Mammary epithelial cell (primary cell): ENCODE data around the gene SDR9C7.

Experiments
- EZH2 ChIP-seq: IDR thresholded peaks from 2 replicates; pipeline ENCODE4 v1.6.1; 2012; ENCODE audit warnings: low read length, inconsistent platforms, borderline replicate concordance
- TF ChIP-seq, protein P1 (sequence below), 2 donors: IDR thresholded peaks in 1 of 2; conservative IDR thresholded peaks in 1 of 2; 2 replicates each; pipeline ENCODE4 v1.5.1; 2011 to 2012; ENCODE audit warnings: inconsistent platforms in 2 of 2, low read length in 2 of 2, mild to moderate bottlenecking in 2 of 2, control low read depth in 1 of 2, low read depth in 1 of 2; ENCODE audit not compliant: insufficient read depth in 1 of 2; ENCODE audit errors: extremely low read depth in 1 of 2

DNA sequence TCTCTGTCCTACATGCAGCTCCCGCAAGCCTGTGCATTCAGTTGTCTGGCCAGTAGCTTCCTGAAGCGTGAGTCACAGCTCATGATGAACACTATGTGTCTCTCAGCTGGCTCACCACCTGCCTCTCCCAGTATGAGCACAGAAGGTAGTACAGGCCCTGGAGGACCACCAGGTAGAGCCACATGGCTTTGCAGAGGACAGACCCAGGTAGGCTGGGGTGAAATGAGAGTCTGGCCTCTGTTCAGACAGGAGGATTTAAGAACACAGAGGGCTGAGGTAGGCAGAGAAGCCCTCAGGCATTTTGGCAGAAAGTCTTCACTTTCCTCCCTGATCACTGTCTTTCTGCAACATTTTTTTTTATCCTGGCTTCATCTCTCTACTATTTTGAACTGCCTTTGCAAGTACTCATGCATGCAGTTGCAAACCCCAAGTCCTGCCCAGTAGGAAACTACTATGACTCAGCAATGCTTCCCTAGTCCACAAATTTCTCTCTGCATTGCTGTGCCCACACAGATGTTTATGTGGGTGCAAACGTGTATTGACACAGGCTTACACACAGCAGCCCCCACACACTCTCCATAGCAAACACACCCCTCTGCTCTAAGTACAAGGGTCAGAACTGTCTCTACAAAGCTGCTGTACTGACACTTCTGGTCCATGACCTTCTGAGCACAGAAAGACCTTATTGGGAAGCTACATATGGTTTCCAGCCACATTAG lies 7.2 kb upstream of the SDR9C7 start:
- TF ChIP-seq, protein P1, sequence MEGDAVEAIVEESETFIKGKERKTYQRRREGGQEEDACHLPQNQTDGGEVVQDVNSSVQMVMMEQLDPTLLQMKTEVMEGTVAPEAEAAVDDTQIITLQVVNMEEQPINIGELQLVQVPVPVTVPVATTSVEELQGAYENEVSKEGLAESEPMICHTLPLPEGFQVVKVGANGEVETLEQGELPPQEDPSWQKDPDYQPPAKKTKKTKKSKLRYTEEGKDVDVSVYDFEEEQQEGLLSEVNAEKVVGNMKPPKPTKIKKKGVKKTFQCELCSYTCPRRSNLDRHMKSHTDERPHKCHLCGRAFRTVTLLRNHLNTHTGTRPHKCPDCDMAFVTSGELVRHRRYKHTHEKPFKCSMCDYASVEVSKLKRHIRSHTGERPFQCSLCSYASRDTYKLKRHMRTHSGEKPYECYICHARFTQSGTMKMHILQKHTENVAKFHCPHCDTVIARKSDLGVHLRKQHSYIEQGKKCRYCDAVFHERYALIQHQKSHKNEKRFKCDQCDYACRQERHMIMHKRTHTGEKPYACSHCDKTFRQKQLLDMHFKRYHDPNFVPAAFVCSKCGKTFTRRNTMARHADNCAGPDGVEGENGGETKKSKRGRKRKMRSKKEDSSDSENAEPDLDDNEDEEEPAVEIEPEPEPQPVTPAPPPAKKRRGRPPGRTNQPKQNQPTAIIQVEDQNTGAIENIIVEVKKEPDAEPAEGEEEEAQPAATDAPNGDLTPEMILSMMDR (conservative IDR thresholded peaks at IDR 0.05 in 1 of 2, IDR thresholded peaks at IDR 0.05 in 1 of 2; ENCODE audit: extremely low read depth in 1 of 2, insufficient read depth in 1 of 2, low read depth in 1 of 2, low read length in 2 of 2), result peak in 1 of 2 donors; percentile 8
- no peak for TF ChIP-seq EZH2
